Dermis microvascular lymphatic vessel endothelial cell (primary cell): ENCODE results near the gene LZIC. TPM values are rescaled to one million over a fixed set of nuclear protein-coding genes. Genes with fewer than 3 reads are reported as not detected.

Experiments used
- DNase-seq, 2 donors: peaks; one replicate each; pipeline versions ENCODE4 v3.0.0 to v3.0.0-alpha.2; 2010; ENCODE audit warnings: low read depth in 2 of 2
- total RNA-seq: library from RNA; depleted of rRNA; stranded (reverse); fragments of >200 nt; gene quantifications from 2 replicates; pipeline ENCODE4 v1.2.1, GENCODE V29; 2014

The LZIC gene
- total RNA-seq, 1 donor from 2014 or later, result 16.6 TPM

- DNase-seq, result no peak
These were observed 57.0 kb downstream of the LZIC start for GRCh38 chr1:9886092-9886742.

GRCh38 chr1:9884805-9885204, 58.4 kb downstream of the LZIC start:
- no peak for DNase-seq

- DNase-seq, result no peak
These were observed 59.4 kb downstream of the LZIC start for GRCh38 chr1:9883585-9884449.

GRCh38 chr1:9882945-9883303, 60.3 kb downstream of the LZIC start:
- no peak for DNase-seq

- DNase-seq, result no peak
These were observed 60.8 kb downstream of the LZIC start for GRCh38 chr1:9882296-9882944.

- no peak for DNase-seq
These were observed 61.3 kb downstream of the LZIC start for GRCh38 chr1:9881838-9882249.

Other genes with a start within 250 kb of the LZIC start
- gene CLSTN1, start 119.4 kb downstream of the LZIC start, total RNA-seq, result 43.8 and 61.8 TPM in 2 replicates
- gene CTNNBIP1, start 33.1 kb downstream of the LZIC start, total RNA-seq, result 33.0 and 46.5 TPM in 2 replicates
- gene NMNAT1, start 84 bp upstream of the LZIC start, total RNA-seq, result 12.4 and 15.4 TPM in 2 replicates
- gene RBP7, start 53.8 kb upstream of the LZIC start, total RNA-seq, result 0.38 and 0.77 TPM in 2 replicates
- 16.4 and 20.7 TPM in 2 replicates for gene UBE4B, start 89.6 kb upstream of the LZIC start, total RNA-seq